K562 (cell line): ENCODE measurements around the gene MPG. TPM values are rescaled to one million over a fixed set of nuclear protein-coding genes. Genes with fewer than 3 reads are reported as not detected.

ENCODE experiments used
- E2F5 ChIP-seq: sonication (generic); formaldehyde crosslinking; IDR thresholded peaks from 2 replicates; pipeline ENCODE4 v1.8.0; 2022; ENCODE audit warnings: mild to moderate bottlenecking, missing genetic modification reagents
- ESRRA ChIP-seq: fragments of 450-650 bp; IDR thresholded peaks from 2 replicates; pipeline ENCODE4 v1.6.1; 2014; ENCODE audit warnings: low read depth, mild to moderate bottlenecking, moderate library complexity, borderline replicate concordance
- MYC ChIP-seq, 2 experiments: fragments of 250-450 bp in 1 of 2; sonication (Bioruptor Pico) in 1 of 2; IDR thresholded peaks; 2 replicates each; pipeline versions ENCODE4 v1.5.1 to v1.6.1; 2012 to 2021; ENCODE audit warnings: low read depth in 2 of 2, borderline replicate concordance in 1 of 2, improper control_type of control experiment in 1 of 2, low read length in 1 of 2, mild to moderate bottlenecking in 1 of 2, moderate library complexity in 1 of 2
- NFIX ChIP-seq: fragments of 250-450 bp; sonication (Bioruptor Pico); IDR thresholded peaks from 2 replicates; pipeline ENCODE4 v1.4.0; 2020; ENCODE audit warnings: low read depth, mild to moderate bottlenecking, moderate library complexity
- PRMT5 ChIP-seq: sonication (generic); formaldehyde crosslinking; IDR thresholded peaks from 2 replicates; pipeline ENCODE4 v1.5.0; 2020; ENCODE audit warnings: missing genetic modification reagents
- SMARCA5 ChIP-seq: fragments of 450-650 bp; IDR thresholded peaks from 2 replicates; pipeline ENCODE4 v1.6.1; 2016
- ZBTB33 ChIP-seq: sonication (generic); formaldehyde crosslinking; IDR thresholded peaks from 2 replicates; pipeline ENCODE4 v1.8.1; 2023; ENCODE audit warnings: mild to moderate bottlenecking, missing genetic modification reagents
- ZBTB34 ChIP-seq: fragments of 250-450 bp; sonication (Bioruptor Pico); IDR thresholded peaks from 2 replicates; pipeline ENCODE4 v1.8.0; 2021; ENCODE audit warnings: mild to moderate bottlenecking, moderate library complexity
- ZNF444 ChIP-seq: fragments of 250-450 bp; sonication (Bioruptor Pico); IDR thresholded peaks from 2 replicates; pipeline ENCODE4 v1.4.0; 2020; ENCODE audit warnings: mild to moderate bottlenecking, moderate library complexity
- ZNF766 ChIP-seq: fragments of 200-800 bp; sonication (Bioruptor generic); conservative IDR thresholded peaks from 2 replicates; pipeline ENCODE4 v1.6.1; 2016; ENCODE audit warnings: missing genetic modification characterization, missing compliant biosample characterization
- ZSCAN32 ChIP-seq: fragments of 450-650 bp; formaldehyde crosslinking; IDR thresholded peaks from 2 replicates; pipeline ENCODE4 v1.4.0; 2020; ENCODE audit warnings: mild to moderate bottlenecking, moderate library complexity
- polyA plus RNA-seq, 8 experiments: library from polyadenylated mRNA; depleted of rRNA in 4 of 8; stranded (reverse) in 5 of 8; unstranded in 3 of 8; fragments of >200 nt; fragmentation: Nextera tagmentation in 2 of 8; fragmentation: Illumina TruSeq in 1 of 8; extraction: Ambion mirVana in 2 of 8; extraction: Trizol in 1 of 8; gene quantifications; 2 replicates each; pipeline versions ENCODE4 v1.2.1 to v1.2.3, GENCODE V29; 2011 to 2014; ENCODE audit warnings: inconsistent platforms in 1 of 8, missing spikeins in 1 of 8
- total RNA-seq, 7 experiments: library from RNA; depleted of rRNA in 6 of 7; stranded (reverse); fragments of >200 nt in 6 of 7; fragmentation: Illumina TruSeq in 2 of 7; extraction: Trizol in 2 of 7; gene quantifications; 2 replicates each; pipeline versions ENCODE4 v1.2.1 to v1.2.3, GENCODE V29; 2011 to 2021; ENCODE audit warnings: low replicate concordance in 1 of 7
- TF ChIP-seq, protein P1 (sequence below), 2 experiments: fragments of 450-650 bp; formaldehyde crosslinking in 1 of 2; IDR thresholded peaks; 2 replicates each; pipeline versions ENCODE4 v1.4.0 to v1.6.1; 2014 to 2020; ENCODE audit warnings: mild to moderate bottlenecking in 2 of 2, borderline replicate concordance in 1 of 2, low read depth in 1 of 2
- TF ChIP-seq, protein P2 (sequence below): fragments of 250-450 bp; sonication (Bioruptor Pico); IDR thresholded peaks from 2 replicates; pipeline ENCODE4 v1.4.0; 2020; ENCODE audit warnings: mild to moderate bottlenecking

MPG gene
- total and polyA plus RNA-seq, 9 of the 15 experiments (the other 6 are each of a cell fraction or from before 2014, with no cell fraction given) = 0.42 to 226 (median 36.2) TPM

GRCh38 chr16:96935-97381, 18.9 kb downstream of the MPG start (continued):
- TF ChIP-seq, protein P1, sequence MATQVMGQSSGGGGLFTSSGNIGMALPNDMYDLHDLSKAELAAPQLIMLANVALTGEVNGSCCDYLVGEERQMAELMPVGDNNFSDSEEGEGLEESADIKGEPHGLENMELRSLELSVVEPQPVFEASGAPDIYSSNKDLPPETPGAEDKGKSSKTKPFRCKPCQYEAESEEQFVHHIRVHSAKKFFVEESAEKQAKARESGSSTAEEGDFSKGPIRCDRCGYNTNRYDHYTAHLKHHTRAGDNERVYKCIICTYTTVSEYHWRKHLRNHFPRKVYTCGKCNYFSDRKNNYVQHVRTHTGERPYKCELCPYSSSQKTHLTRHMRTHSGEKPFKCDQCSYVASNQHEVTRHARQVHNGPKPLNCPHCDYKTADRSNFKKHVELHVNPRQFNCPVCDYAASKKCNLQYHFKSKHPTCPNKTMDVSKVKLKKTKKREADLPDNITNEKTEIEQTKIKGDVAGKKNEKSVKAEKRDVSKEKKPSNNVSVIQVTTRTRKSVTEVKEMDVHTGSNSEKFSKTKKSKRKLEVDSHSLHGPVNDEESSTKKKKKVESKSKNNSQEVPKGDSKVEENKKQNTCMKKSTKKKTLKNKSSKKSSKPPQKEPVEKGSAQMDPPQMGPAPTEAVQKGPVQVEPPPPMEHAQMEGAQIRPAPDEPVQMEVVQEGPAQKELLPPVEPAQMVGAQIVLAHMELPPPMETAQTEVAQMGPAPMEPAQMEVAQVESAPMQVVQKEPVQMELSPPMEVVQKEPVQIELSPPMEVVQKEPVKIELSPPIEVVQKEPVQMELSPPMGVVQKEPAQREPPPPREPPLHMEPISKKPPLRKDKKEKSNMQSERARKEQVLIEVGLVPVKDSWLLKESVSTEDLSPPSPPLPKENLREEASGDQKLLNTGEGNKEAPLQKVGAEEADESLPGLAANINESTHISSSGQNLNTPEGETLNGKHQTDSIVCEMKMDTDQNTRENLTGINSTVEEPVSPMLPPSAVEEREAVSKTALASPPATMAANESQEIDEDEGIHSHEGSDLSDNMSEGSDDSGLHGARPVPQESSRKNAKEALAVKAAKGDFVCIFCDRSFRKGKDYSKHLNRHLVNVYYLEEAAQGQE (IDR thresholded peaks at IDR 0.05; ENCODE audit: borderline replicate concordance) = peak; percentile 94
- TF ChIP-seq, protein P1 (CRISPR knock-in tag; IDR thresholded peaks at IDR 0.05; ENCODE audit: low read depth) = peak; percentile 85
- TF ChIP-seq ZSCAN32 (CRISPR knock-in tag) (no peak), NFIX (no peak), ESRRA (0 out of 2 replicates have a peak, but pooled peaks have one; percentile 59), ZBTB34 (no peak), ZBTB33 (CRISPR knock-in tag) (peak; percentile 93), MYC (IDR thresholded peaks at IDR 0.05; ENCODE audit: low read depth, low read length) (peak; percentile 89), MYC (CRISPR knock-in tag; IDR thresholded peaks at IDR 0.05; ENCODE audit: borderline replicate concordance, low read depth) (no peak), ZNF766 (CRISPR knock-in tag) (no peak), PRMT5 (no peak), ZNF444 (CRISPR knock-in tag) (no peak), SMARCA5 (no peak), E2F5 (CRISPR knock-in tag) (no peak)
- TF ChIP-seq, protein P2, sequence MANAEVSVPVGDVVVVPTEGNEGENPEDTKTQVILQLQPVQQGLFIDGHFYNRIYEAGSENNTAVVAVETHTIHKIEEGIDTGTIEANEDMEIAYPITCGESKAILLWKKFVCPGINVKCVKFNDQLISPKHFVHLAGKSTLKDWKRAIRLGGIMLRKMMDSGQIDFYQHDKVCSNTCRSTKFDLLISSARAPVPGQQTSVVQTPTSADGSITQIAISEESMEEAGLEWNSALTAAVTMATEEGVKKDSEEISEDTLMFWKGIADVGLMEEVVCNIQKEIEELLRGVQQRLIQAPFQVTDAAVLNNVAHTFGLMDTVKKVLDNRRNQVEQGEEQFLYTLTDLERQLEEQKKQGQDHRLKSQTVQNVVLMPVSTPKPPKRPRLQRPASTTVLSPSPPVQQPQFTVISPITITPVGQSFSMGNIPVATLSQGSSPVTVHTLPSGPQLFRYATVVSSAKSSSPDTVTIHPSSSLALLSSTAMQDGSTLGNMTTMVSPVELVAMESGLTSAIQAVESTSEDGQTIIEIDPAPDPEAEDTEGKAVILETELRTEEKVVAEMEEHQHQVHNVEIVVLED (CRISPR knock-in tag) = no peak
